ENCODE results near the gene RLN2. TPM values are rescaled to one million over a fixed set of nuclear protein-coding genes. Genes with fewer than 3 reads are reported as not detected.

RLN2 gene
- total RNA-seq, 2 donors from 2014 or later, result not detected

DNA sequence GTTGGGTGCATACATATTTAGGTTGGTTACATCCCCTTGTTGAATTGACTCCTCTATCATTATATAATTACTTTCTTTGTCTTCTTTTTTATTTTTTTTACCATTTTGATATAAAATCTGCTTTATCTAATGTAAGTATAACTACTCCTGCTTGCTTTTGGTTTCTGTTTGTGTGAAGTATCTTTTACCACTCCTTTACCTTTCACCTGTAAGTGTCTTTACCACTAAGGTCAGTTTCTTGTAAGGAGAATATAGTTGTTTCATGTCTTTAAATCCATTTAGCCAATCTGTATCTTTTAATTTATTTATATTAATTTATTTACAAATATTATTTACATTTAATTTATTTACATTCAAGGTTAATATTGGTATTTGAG lies 40.3 kb downstream of the RLN2 start:
- ATAC-seq (ENCODE audit: insufficient number of reproducible peaks, low FRiP score, low read depth) (no peak), DNase-seq (ENCODE audit: low spot score) (no peak)
- no peaks in the 10 kb centered on the region for H3K4me1 ChIP-seq (ENCODE audit: control insufficient read depth in 1 of 2, low read depth in 2 of 2)
- no peaks in the 10 kb centered on the region for H3K9me3 ChIP-seq
- H3K4me3 ChIP-seq, result peak overlapping the region; percentile 30
- H3K36me3 ChIP-seq, result no peaks in the 10 kb centered on the region
- no peaks in the 10 kb centered on the region for H3K27me3 ChIP-seq (replicated peaks; ENCODE audit: insufficient read depth)
- H3K27ac ChIP-seq, result no peak overlapping the region
- TF ChIP-seq, protein P1, sequence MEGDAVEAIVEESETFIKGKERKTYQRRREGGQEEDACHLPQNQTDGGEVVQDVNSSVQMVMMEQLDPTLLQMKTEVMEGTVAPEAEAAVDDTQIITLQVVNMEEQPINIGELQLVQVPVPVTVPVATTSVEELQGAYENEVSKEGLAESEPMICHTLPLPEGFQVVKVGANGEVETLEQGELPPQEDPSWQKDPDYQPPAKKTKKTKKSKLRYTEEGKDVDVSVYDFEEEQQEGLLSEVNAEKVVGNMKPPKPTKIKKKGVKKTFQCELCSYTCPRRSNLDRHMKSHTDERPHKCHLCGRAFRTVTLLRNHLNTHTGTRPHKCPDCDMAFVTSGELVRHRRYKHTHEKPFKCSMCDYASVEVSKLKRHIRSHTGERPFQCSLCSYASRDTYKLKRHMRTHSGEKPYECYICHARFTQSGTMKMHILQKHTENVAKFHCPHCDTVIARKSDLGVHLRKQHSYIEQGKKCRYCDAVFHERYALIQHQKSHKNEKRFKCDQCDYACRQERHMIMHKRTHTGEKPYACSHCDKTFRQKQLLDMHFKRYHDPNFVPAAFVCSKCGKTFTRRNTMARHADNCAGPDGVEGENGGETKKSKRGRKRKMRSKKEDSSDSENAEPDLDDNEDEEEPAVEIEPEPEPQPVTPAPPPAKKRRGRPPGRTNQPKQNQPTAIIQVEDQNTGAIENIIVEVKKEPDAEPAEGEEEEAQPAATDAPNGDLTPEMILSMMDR (IDR thresholded peaks at IDR 0.05), result no peak

DNA sequence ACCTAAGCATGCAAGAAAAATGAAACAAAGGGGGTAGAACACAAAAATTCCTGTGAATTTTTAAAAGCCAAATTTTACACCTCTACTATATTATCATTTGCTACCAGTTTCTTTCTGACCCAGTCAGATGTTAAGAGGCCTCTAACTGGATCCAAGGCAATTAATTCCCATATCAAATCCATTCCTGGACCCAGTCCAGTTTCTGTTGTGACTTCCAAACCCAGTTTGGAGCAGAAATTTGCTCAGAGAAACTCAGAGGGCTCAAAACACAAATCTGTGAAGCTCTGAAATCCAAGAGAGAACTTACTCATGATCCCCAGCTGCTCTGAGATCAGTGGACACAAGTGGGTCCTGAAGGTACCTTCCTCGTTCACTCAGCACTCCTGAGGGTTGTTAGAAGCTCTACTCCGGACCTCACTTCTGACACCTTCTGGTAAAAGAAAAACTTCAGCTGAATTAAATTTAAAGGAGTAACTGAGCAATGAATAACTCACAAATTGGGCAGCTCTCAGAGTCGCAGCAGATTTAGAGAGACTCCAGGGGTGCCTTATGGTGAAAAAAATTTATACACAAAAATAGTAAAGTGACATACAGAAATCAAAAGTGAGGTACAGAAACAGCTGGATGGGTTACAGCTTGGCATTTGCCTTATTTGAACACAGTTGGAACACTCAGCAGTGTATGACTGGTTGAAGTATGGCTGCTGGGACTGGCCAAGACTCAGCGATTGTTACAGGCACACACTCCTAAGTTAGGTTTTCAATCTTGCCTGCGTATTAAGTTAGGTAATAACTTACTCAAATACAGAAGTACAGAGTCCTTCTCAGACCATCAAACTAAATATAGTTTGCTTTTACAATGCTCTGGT lies 40.9 kb downstream of the RLN2 start:
- no peaks in the 10 kb centered on the region for H3K27me3 ChIP-seq (replicated peaks; ENCODE audit: insufficient read depth)
- TF ChIP-seq, protein P1 (IDR thresholded peaks at IDR 0.05), result no peak
- no peak overlapping the region for H3K27ac ChIP-seq
- no peaks in the 10 kb centered on the region for H3K4me1 ChIP-seq (ENCODE audit: control insufficient read depth in 1 of 2, low read depth in 2 of 2)
- ATAC-seq (ENCODE audit: insufficient number of reproducible peaks, low FRiP score, low read depth), result no peak
- H3K4me3 ChIP-seq, result peak overlapping the region; percentile 30
- no peaks in the 10 kb centered on the region for H3K9me3 ChIP-seq
- no peak for DNase-seq (ENCODE audit: low spot score)
- no peaks in the 10 kb centered on the region for H3K36me3 ChIP-seq

Other genes starting within 250 kb of the RLN2 start
- not detected for gene INSL6, start 119.1 kb downstream of the RLN2 start, total RNA-seq
- not detected for gene INSL4, start 73.3 kb downstream of the RLN2 start, total RNA-seq
- gene RLN1, start 35.2 kb upstream of the RLN2 start, total RNA-seq, result not detected
- gene PLGRKT, start 133.2 kb upstream of the RLN2 start, total RNA-seq, result 1 to 10 TPM; 6.0 to 8.8 TPM
- 1 to 10 TPM; 2.2 to 7.3 TPM for gene CD274, start 145.8 kb upstream of the RLN2 start, total RNA-seq
- 1 to 10 TPM; 1.1 to 4.5 TPM for gene PDCD1LG2, start 205.8 kb upstream of the RLN2 start, total RNA-seq